Measurements from ENCODE around the gene IL1R2.

- TF ChIP-seq POLR2A (IDR thresholded peaks at IDR 0.05): no peak
- no peak for TF ChIP-seq CTCF (IDR thresholded peaks at IDR 0.05)
These were observed 9.3 kb downstream of the IL1R2 start for GRCh38 chr2:102000813-102001766.
